HG03457 (cell line): ENCODE data around the gene COG5.

ENCODE experiments used
- ATAC-seq: cut with Tn5 transposase; IDR thresholded peaks from one replicate; pipeline ENCODE4 v1.9.1; 2021; ENCODE audit warnings: moderate number of reproducible peaks; ENCODE audit not compliant: unreplicated experiment

COG5 gene

DNA sequence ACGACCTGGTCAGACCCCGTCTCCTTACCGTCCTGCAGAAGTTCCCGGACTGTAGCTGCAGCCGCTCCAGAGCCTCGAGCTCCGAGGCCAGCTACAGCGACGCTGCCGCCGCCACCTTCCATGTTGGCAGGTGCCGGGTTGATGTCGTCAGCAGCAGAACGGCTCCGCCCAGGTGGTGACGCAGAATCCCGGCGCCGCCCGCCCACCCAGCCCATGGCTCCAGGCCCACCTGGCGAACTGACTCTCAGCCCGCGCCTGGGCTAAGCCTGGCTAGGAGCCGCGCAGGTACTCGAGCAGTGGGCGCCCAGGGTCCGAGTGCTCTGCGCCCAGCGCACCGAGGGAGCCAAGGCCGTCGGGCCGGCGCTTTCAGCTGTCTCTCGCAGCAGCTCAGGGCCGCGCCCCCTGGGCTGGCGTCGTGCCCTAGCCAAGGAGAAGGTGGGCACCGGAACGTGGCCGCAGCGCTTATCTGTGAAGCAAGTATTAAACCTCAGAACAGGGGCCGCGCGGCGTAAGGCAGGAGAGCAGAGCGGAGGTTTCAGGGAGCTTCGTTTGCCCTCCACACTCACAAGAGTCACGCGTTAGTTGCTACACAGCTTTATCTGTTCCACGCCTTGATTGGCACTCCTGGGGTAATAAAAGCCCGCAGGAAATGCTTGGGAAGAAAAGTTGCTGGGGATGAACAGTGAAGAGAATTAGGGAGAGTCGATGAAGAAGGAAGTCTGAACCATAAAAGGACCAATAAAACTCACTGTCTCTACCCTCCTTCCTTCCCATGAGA lies at the start of gene COG5, which contains the start of gene DUS4L:
TSS of gene COG5 (minus strand) at position 146 of the 778 bp plus-strand sequence. CDS start at position 122, 24 bp downstream.
TSS of gene DUS4L (plus strand) at position 197 of the 778 bp plus-strand sequence. CDS start 3,100 bp downstream, outside the sequence.
- peak; percentile 88 for ATAC-seq

DNA sequence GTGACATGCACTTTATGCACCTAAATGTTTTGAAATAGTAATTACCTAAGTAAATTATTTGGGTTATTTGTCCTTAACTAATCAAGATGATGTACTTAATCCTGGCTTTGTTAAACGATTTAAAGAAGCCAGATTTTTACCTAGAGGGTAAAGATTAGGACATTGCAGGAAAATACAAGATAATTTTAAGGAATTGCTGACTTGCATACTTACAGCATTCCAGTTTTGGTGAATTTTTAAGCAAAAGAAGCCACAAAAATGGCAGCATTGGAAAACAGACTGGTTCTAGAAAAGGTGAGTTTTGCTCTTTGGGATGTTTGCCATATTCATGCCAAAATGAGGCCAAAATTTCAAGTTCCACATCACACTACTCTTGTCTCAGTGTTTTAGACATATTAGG lies 49.7 kb upstream of the COG5 start:
- no peak for ATAC-seq

DNA sequence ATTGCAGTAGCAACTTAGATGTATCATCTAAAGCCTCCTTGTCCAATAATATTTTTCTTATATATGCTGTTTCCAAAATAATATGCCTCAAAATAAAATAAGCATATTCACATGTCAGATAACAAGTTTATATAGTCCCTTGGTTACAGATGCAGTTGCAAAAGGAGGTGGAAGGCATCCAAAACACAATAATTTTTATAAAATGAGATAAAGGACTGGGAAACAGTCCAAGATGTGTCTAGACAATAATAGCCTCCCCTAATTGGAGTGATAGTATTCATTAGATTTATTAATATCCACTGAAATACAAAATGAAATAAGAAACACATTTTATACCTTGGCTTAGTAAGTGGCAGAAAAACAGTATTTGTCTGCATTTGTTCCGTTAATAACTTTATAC lies 46.6 kb upstream of the COG5 start:
- ATAC-seq = no peak

DNA sequence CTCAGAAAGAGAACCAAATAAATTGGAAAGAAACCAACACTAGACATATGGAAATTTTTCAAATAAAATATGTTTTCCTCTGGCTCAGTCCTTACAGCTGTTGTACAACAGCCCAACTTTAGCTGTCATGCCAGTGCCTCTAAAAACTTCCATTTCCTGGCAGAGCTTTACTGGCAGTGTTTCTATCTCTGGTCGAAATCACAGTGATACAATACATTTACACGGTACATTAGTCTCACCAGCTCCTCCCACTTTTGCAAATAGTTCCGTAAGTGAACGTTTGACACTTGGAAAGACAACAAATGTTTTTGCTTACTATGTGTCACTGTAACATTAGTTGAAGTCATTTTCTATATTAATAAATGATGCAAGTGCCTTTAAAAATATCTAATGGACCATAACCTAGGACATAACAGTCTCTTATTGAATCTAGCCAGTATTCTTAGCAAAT lies 46.1 kb upstream of the COG5 start:
- ATAC-seq = no peak

DNA sequence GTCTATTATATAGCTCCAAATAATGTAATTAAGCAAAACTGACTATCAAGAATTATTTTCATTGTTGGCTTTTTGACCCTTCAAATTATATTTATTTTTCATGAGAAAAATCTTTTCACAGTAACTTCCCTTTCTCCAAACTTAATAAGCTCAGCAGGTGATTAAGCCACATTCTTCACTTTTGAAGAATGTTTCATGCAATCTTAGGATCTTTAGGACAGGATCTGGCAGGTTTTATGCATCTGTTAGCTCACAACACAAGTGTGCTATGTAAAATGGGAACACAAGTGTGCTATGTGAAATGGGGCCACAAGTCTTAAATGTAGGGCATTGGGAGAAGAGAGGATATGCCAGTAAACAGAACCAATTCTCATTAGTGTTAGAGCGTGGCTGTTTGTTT lies 42.6 kb upstream of the COG5 start:
- no peak for ATAC-seq

DNA sequence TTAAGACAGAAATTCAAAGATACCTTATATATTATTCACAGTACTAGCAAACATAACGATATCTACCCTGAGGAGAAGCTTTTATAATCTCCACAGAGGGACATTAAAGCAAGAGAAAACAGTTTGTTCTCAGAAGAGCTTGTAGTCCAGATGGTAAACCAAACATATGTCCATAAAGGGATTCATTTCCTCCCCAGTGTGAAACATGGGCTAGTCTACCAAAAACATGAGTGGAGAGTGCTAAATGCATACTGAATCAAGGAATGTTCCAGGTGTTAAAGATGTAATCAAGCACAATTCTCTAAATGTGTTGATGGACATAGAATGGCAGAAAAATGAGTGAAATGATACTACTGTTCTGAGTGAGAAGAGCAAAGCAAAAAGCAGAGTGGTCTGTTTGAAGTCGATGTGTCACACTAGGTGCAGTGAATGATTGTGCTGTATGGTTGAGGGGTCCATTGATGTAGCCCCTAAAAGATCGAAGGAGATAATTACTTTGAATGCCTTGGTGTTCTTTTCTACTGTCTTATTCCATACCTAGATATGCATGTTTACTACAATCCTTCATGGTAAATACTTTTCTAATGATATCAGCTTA lies 41.6 kb upstream of the COG5 start:
- ATAC-seq = no peak

DNA sequence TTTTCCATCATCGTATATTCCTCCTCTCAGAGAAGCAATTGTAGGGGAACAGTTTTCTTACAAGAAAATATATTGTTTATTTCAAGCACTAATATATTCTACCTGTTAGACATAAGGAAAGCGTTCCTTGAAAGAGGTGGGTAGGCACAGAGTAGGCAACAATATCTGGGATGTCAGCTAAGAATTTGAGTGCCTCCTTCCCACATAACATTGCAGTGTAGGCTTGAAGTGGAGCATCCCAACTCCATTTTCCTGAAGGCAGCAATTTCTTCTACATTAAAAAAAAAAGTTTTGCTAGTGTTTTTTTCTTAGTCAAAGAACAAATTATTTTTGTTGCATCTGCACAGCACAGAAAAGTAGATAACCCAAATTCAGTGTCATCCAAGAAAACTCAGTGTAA lies 37.1 kb upstream of the COG5 start:
- no peak for ATAC-seq

DNA sequence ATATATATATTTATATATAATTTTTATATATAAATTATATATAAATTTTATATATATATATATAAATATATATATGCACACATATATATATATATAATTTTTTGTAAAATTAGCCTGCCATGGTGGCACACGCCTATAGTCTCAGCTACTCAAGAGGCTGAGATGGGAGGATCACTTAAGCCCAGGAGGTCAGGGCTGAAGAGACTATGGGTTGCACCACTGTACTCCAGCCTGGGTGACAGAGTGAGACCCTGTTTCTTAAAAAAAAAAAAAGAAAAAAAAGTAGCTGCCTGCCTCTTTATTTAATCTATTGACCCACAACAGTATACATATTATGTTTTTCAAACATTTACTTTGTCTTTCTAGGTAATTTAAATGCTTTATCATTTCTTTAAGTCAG lies 35.5 kb upstream of the COG5 start:
- ATAC-seq = no peak

DNA sequence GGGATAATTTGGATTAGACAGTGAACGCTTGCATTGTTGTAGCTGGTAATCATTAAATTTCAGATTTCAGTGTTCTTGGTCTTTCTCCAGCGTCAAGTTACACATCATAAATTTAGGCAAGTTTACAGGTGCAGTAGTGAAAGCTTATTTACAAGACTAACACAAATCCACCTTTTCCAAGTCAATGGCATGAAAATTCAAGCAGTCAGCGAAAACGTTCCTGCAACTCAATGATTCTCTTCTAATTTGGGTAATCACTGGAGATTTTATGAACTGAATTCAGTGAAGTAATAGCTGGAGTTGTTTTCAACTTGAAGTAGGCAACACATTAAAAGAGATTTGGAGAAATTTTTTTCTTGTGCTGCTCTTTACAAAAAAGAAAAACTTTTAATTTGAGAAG lies 34.2 kb upstream of the COG5 start:
- ATAC-seq = no peak

DNA sequence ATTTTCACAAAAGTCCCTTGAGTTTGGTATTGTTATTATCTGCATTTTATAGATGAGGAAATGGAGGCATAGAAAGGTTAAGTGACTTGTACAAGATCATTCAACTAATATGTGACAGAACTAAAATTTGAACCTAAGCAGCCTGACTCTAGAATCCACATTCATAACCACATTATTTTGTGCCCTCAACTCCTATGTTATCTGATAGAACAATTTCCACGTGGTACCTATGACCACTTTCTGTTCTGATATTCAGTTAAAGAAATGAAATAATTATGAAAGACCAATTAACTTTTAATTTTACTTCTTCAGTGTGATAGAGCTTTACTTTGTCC lies 33.8 kb upstream of the COG5 start:
- no peak for ATAC-seq

DNA sequence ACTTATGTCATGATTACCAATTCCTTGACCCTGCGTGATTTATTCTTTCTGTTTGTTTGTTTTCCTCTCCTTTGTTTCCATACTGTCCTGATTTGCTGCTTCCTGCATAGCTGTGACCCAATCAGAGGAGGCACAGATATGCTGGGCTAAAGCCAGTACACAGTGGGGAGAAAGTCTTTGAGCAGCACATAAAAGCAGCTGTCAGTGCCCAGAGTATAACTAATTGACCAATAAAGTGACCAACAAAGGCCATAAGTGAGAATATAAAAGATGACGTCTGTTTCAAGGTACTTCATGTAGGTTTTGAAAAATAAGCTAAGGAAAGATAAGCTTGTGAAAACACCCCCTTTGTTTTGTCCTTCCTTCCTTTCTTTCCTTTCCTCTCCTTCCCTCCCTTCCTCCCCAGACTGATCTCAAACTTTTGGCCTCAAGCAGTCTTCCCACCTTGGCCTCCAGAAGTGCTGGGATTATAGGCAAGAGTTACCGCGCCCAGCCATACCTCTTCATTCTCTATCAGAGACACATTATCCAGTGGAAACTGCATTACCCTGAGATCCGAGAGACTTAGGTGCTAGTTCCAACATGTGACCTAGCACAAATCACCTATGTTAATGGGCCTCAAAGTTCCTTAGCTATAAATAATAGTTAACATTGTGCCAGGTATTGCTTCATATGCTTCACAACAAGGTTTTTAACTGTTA lies 33.3 kb upstream of the COG5 start:
- no peak for ATAC-seq

DNA sequence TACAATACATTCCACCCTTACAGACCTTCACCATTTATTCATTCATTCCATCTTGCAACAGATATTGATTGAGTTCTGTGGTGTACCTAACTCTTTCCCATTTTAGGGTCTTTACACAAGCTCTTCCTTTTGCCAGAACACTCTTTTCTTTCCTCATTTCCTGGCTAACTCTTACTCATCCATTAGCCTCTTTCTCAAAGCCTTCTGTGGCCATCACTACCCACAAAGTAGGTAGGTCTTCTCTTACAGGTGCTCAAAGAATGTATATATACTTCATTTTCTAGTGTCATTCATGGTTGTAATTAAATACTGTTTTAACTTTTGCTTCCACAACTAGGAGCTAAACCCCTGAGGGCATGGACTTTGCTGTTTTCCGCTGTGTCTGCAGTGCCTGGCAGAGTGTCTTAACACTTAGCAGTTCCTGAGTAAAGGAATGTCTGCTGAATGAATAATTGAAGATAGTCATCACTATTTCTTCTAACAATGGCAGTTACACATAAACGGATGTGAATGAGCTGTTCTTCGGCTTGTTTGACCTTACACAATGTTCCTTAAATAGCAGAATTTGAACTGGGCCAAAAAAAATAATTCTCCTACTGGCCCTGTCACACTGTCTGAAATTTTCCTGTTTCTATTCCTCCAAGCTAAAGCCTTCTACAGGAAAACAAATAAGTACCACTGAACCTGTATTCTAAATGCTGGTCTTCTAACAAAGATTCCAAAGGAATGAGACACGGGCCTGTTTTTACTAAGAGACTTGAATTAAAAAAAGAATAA lies 31.4 kb upstream of the COG5 start:
- ATAC-seq = no peak

DNA sequence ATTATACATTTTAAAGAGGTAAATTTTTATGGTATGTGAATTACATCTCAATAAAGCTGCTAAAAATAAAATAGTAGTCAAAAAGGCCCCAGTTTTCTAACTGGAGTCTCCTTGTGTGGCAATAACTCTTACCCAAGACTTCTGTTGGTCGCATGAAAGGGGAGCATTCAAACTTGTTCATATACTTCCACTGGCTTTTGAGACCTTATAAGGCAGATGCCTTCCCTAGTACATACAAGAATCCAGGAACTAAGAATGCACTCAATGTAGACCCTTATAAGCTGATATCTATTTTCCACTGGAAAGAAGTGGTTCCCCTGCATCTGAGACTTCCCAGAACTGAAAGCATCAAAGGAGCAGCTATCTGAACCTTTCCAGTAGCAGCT lies 29.3 kb upstream of the COG5 start:
- no peak for ATAC-seq

DNA sequence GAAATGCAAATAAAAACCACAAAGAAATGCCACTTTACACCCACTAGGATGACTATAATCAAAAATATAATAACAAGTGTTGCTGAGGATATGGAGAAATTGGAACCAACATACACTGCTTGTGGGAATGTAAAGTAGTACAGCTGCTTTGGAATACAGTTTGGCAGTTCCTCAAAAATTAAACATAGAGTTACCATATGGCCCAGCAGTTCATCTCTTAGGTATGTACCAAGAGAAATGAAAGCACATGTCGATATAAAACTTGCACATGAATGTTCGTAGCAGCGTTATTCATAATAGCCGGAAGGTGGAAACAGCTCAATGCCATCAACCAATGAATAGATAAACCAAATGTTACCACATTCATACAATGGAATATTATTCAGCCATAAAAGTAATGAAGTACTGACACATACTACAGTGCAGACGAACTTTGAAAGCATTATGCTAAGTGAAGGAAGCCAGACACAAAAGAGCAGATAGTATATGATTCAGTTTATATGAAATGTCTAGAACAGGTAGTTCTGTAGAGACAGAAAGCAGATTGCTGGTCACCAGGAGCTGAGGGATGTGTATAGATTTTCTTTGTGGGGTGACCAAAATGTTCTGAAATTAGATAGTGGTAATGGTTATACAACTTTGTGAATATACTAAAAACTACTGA lies 28.8 kb upstream of the COG5 start:
- no peak for ATAC-seq

DNA sequence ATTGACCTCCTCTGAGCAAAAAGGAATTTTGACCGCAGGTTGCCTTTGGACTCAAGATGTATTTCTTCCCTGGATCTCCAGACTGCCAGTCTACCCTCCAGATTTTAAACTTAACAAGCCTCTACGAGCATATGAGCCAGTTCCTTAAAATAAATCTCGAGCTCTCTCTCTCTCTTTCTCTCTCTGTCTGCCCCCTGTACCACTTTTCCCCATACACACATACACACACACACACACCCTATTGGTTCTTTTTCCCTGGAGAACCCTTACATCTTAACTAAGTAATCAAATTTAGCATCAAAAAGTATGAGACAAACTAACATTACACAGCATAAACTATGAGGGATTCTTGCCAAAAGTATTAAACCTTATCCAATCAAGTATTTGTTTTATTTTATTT lies 27.7 kb upstream of the COG5 start:
- ATAC-seq = no peak

DNA sequence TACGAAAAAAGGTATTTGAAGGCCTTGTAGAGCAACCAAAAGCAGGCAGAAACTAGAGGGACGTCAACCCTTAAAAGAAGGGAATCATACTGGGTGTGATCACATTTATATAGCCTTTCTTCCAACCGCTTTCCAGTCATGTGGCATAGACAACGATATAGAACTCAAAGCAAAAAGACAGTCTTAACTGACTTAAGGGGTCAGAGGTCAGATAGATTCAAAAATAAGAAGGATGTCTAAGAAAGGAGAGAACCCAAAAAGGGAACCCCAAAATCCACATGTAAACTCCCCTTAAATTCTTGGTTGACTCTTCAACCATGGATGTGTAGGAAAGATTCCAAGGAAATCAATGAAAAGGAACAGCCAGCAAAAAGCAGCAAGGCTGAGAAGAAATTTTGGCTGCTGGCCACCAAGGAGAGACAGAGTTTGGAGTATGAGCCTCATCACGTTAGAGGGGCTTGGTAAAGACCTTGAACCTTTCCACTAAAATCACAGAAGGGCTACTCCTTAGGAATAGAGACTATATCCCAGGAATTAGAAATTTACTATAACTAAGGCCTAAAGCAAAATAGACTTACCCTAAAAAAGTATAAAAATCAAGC lies 24.9 kb upstream of the COG5 start:
- no peak for ATAC-seq

DNA sequence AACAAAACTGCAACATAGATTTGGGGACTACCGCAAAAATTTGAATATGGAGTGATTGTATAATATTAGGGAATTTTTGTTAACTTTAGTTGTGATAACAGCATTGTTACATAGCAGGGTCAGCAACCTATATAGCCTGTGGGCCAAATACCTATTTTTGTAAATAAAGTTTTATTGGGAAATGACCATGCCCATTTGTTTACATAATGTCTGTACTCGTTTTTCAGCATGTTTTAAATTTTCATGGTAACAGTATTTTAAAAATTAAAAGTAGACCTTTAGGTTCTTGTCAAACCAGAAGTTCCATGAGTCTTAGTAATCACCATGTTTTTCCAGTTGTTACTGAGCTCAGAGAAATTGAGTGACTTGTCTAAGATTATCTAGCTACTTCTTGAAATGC lies 21.0 kb upstream of the COG5 start:
- no peak for ATAC-seq

DNA sequence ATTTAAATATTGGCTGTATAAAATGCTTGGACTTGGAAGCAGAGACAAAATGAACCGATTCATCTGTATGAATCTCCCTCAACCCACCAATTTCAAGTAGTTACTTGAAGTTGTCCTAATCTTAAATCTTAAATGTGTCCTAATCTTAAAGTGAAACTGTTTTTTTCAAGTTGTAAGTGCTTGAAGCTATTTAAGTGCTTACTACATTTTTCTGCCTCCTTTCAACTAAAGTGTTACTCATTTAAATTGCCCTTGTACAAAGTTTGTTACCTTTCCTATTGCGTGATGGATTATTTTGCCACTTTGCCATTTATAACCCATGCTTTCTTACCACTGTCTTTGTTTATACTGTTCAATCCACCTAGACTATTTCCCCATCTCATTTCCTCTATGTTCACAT lies 19.2 kb upstream of the COG5 start:
- ATAC-seq = no peak

DNA sequence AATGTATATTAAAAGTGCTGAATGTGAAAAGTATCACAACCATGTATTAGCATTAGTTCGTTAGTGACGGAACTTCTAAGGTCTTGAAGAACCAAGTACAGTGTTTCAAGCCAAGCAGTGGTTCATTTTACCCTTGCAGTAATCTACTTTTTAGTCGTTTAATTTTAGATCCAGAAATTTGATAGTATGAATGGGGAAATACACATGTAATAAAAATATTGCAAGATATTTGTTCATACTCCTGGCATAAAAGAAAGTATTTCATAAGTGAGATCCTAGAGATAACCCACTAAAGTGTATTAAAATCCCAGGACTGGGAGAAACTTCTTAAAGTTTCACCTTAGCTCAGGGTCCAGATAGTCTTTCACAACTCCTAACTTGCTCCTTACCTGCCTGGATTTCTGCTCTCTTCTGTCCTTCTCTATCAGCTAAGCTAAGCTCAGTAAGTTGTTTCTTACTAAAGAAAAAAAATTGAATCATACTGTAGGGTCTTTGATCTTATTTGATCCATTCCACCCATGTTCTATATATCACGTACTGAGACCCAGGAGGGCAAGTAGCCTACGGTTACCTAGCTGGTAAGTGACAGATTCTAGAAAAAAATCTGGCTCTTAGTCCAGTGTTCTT lies 17.8 kb upstream of the COG5 start:
- no peak for ATAC-seq
